ENCODE data around the gene FNIP2. TPM values are rescaled to one million over a fixed set of nuclear protein-coding genes. Genes with fewer than 3 reads are reported as not detected.
A peak's percentile ranks its signal among the peaks of the same experiment; 100 is the strongest.

FNIP2 gene
- total and polyA plus RNA-seq, 10 of the 15 experiments (the other 5 are each of a cell fraction or from before 2014, with no cell fraction given): 0.03 to 0.38 (median 0.15) TPM

DNA sequence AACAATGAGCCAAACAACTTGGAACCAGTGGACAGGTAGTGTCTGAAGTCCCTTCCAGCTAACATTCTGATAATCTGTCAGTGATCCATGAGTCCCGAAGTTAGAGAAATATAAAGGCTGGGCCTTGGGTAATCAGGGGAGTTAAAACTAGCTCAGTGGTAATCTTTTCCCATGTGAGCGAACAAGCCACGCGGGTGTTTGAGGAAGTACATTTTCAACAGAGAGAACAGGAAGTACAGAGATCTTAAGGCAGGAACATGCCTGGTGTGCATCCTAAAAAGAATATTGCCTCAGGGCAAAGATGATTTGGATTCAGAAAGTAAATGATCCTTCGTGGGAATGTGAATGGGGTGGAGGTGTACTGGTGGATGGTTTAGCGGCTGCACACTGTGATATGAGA lies 42.9 kb downstream of the FNIP2 start (continued):
- TF ChIP-seq, protein P1, sequence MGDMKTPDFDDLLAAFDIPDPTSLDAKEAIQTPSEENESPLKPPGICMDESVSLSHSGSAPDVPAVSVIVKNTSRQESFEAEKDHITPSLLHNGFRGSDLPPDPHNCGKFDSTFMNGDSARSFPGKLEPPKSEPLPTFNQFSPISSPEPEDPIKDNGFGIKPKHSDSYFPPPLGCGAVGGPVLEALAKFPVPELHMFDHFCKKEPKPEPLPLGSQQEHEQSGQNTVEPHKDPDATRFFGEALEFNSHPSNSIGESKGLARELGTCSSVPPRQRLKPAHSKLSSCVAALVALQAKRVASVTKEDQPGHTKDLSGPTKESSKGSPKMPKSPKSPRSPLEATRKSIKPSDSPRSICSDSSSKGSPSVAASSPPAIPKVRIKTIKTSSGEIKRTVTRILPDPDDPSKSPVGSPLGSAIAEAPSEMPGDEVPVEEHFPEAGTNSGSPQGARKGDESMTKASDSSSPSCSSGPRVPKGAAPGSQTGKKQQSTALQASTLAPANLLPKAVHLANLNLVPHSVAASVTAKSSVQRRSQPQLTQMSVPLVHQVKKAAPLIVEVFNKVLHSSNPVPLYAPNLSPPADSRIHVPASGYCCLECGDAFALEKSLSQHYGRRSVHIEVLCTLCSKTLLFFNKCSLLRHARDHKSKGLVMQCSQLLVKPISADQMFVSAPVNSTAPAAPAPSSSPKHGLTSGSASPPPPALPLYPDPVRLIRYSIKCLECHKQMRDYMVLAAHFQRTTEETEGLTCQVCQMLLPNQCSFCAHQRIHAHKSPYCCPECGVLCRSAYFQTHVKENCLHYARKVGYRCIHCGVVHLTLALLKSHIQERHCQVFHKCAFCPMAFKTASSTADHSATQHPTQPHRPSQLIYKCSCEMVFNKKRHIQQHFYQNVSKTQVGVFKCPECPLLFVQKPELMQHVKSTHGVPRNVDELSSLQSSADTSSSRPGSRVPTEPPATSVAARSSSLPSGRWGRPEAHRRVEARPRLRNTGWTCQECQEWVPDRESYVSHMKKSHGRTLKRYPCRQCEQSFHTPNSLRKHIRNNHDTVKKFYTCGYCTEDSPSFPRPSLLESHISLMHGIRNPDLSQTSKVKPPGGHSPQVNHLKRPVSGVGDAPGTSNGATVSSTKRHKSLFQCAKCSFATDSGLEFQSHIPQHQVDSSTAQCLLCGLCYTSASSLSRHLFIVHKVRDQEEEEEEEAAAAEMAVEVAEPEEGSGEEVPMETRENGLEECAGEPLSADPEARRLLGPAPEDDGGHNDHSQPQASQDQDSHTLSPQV (IDR thresholded peaks at IDR 0.05): peak; percentile 6; the same call in 1 of the 2 replicates
- TF ChIP-seq YBX1 (IDR thresholded peaks at IDR 0.05) (no peak), IKZF2 (IDR thresholded peaks at IDR 0.05) (peak; percentile 11 to 20; a peak in 2 of 4 replicates), POLR2AphosphoS5 (IDR thresholded peaks at IDR 0.05; ENCODE audit: low read length) (peak; percentile 39; the same call in 1 of the 2 replicates)
- TF ChIP-seq, protein P2, sequence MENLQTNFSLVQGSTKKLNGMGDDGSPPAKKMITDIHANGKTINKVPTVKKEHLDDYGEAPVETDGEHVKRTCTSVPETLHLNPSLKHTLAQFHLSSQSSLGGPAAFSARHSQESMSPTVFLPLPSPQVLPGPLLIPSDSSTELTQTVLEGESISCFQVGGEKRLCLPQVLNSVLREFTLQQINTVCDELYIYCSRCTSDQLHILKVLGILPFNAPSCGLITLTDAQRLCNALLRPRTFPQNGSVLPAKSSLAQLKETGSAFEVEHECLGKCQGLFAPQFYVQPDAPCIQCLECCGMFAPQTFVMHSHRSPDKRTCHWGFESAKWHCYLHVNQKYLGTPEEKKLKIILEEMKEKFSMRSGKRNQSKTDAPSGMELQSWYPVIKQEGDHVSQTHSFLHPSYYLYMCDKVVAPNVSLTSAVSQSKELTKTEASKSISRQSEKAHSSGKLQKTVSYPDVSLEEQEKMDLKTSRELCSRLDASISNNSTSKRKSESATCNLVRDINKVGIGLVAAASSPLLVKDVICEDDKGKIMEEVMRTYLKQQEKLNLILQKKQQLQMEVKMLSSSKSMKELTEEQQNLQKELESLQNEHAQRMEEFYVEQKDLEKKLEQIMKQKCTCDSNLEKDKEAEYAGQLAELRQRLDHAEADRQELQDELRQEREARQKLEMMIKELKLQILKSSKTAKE (IDR thresholded peaks at IDR 0.05; ENCODE audit: low read depth, poor library complexity, severe bottlenecking): no peak
- TF ChIP-seq, protein P3, sequence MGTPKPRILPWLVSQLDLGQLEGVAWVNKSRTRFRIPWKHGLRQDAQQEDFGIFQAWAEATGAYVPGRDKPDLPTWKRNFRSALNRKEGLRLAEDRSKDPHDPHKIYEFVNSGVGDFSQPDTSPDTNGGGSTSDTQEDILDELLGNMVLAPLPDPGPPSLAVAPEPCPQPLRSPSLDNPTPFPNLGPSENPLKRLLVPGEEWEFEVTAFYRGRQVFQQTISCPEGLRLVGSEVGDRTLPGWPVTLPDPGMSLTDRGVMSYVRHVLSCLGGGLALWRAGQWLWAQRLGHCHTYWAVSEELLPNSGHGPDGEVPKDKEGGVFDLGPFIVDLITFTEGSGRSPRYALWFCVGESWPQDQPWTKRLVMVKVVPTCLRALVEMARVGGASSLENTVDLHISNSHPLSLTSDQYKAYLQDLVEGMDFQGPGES (IDR thresholded peaks at IDR 0.05): no peak

Measured in GM12878 (cell line).